Stimulated activated CD4-positive, alpha-beta T cell treated with anti-CD3 and anti-CD28 coated beads, Interleukin-2, amount 100 ng/mL, for 4 hours (primary cell): ENCODE results near the gene ALPP.
"Not testable (repeated sequence)": the region's sequence is repeated elsewhere in the genome, so short reads cannot be mapped to it uniquely, and the experiment has no call there.

Experiments used
- DNase-seq: peaks from one replicate; pipeline ENCODE4 v3.0.0-alpha.2; 2020; ENCODE audit warnings: low read depth

The ALPP gene

DNA sequence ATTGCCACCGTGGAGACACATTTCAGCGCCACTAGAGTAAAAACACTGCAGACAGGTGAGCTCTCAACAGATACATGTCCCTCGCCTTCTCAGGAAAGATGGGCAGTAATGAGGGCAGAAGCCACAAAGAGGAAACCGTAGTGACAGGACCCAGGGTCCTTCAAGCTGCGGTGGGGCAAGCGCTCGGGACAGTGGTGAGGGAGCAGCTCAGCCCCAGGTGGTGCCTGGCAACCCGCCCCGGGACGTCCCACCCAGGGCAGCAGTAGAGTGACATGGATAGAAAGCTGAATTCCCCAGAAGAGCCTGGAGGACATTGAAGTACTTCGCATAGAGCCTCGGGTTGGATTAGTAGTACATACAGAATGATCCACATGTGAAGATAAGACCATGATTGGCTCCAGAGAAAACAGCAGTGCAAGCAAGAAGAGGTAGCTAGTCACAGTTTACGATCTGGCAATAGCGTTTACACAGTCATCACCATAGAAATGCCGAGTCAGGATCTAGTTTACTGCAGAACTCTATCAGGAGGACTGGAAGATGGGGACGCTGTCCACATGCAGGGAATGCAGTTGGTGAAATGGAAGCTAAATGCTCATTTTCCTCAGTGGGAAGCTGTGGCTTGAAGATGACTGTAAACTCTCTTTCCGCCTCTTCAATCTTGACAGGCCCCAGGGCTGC lies 37.4 kb upstream of the ALPP start:
- DNase-seq: no peak

DNA sequence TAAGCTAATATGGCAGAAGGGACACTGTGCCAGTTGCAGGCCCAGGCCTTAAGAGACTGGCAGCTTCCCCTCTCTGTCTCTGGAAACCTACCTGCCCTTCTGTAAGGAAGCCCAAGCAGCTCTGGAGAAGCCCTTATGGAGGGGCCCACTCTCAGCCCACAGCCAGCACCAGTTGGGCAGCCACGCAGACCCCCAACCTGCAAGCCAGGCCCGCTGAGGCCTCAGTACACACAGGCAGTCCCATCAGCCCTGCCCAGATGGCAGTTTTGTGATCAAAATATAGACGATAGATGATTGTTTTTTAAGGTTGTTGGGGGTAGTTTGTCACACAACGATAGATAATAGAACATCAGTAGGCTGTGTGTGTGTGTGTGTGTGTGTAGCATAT lies 36.8 kb upstream of the ALPP start:
- DNase-seq: no peak

DNA sequence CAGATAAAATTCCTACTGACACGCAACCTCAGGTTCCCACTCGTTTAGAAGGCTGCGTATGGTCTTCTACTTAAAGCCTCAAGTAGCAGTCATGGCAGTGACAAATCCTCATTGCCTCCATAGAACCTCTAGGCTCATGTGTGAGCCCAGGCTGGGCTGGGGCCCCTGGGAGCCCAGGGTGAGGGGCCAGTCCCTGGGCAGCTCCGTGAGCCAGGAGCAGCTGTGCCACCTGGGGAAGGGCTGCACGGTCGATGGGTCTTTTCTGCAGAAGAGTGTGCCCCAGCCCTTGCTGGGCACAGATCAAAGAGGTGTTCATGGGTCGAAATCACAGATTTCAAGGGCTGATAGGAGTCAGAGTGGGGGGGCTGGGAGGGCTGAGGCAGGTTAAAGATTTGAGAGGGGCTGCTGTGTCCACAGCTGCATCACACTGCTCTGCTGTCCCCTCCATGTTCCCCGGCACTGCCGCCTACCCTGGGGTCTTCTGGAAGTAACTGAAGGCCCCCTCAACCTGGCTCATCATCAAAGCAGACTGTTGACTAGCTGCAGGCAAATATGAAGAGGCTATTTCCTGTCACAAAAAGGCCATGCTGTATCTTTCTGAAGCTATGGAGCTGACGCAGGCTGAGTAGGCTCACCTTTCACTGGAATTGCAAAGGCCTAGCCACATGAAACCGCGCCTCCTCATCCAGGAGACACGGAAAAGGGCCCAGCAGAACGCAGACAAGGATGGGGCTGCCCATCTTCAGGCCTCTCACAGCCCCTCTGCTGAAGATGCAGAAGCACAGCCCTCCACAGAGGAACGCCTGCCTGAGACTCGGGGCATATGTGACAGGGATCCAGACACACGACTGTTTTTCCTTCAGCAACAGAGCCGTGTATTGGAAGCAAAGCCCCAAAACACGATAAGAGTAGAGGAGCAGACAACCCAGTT lies 35.7 kb upstream of the ALPP start:
- DNase-seq: no peak

DNA sequence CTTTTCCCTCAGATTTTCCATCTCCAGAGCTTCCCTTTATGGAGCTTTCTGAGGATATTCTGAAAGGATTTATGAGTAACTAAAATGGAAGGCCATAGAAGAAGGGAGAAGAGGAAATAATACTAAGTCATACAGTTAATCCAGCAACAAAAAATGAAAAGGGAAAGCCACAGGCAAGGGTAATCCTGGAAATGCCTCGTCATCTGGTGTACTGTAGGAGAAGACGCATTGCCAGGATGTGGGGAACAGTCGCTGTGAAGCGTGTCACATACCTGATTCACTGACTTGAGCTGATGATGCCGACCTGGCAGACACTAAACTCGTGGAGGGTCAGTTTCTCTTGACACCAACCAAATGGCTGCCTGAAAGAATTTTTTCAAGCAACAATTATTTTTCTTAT lies 34.7 kb upstream of the ALPP start:
- DNase-seq: no peak

DNA sequence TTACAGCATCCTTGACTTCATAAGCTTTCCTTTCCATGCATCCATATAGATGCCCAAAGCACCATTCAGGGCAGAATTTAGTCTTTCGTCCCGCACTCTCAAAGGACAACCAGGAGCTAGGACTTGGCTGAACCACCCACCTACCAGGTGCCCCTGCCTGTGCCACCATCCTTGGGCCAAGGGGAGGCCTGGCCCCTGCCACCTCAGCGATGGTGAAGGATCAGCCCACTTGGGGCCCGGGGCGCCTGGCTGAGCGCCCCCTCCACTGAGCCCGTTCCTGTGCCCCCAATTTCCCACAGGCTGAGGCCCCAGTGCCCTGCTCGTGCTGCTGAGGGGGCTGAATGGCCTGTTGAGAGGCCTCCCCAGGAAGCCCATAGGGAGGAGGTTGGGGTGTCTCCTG lies 33.3 kb upstream of the ALPP start:
- no peak for DNase-seq

DNA sequence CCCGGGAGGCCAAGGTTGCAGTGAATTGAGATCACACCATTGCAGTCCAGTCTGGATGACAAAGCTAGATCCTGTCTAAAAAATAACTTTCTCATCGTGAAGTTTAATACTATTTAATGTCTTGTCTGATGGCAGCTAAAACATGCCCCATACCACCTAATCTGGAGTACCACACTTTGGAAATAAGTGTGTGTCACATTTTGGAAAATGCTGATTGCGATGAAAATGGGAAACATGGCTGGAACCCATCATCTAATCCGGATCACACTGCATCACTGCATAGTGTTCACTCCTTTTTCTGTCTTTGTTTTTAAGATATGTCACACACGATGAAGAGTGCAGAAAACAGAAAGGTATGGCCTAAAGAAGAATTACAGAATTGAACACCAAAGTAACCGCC lies 31.2 kb upstream of the ALPP start:
- no peak for DNase-seq

DNA sequence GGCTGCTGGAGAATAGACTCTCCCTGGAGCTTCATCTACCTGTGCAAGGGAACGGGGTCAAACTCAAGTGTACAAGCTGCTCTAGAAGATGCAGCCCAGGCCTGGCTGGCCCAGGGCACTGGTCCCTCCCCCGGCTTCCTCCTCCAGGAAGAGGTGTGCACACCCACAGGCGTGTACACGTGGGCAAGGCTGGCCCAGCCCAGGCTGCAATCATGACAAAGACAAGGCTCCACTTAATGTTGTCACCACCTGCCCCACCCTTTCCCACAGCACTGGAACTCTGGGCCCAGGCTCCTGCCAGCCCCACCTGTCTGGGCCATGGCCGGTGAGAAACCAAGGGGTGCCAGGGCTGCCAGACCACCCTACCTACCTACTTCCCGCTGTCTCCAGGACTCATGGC lies 29.6 kb upstream of the ALPP start:
- DNase-seq: no peak

DNA sequence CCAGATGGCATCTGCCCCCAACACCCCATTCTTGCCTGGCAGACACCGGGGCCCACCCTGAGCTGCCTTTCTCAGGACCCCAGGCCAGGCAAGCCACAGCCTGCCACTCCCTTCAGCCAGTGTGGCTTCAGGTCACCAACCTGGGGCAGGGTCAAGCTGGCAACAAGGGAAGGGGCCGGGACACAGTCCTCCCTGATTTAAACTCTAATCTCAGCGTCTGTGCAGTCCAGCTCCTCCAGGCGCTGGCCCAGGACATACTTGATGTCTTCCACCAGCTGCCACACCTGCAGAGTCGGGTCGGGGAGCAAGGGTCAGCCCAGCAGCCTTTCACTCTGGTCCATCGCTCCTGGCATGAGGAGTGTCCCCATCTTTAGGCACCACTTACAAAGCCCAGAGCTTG lies 29.0 kb upstream of the ALPP start:
- DNase-seq: no peak

DNA sequence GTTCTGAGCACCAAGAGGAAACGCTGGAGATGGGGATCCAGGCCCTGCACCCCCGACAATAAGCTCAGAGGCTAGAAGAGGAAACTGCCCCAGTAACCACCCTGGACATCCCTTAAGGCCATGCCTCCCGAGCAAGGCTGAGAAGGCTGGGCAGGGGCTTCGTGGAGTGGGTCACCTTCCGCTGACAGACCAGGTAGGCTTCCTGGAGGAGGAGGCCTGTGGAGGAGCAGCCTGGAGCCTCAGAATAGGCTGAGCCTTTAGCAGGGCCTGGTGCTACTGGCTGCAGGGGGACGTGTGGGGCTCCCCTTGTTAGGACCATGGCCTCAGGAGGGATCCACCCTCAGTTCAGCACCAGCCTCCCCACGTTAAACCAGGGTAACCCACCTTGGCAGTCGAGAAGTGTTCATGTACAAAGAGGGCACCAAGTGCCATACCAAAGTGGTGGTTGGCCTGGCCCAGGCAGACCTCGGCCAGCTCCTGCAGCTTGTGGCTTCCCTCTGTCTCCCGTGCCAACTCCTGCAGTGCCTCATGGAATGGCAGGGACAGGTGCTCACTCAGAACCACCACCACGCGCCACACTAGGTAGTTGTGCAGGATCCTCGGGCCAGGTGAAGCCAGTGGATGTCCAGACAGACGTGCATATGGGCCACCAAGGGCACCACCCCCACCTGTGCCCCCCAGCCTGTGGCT lies 28.5 kb upstream of the ALPP start:
- DNase-seq: no peak

DNA sequence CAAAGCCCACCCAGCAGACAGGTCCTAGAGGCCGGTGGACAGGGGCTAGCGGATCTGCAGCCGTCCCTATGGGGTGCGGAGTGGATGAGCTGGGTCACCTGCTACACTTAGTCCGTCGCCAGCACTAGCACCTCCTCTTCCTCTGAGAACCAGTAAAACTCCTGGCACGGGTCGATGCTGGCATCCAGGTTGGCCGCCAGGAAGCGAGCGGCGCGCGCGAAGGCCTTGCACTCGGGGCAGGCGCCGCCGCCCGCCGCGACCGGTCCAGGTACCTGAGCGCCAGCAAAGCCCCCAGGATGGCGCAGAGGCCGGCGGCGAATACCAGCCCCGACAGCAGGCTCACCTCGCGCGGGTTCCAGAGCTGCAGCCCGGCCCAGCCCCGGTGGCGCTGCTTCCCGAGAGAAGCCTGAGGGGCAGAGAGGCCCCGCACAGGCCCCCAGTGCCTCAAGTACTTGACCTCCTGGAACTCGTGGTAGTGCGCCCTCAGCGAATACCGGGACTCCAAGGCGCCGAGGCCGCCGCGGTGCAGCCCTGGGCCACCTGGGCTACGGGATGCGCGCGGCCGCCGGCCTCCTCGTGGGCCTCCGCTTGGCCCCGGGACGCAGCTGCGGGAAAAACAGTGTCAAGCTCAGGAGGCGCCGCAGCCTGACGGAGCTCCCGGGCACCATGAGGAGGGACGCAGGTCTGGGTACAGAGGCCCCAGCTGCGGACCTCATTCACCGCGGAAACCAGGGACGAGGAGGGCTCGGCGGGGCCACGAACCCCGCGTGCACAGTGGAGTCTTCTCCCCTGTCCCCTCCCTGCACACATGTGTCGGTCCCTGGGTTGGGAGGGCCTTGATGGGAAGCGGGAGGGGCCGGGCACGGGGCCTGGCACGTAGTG lies 27.5 kb upstream of the ALPP start:
- DNase-seq: no peak

DNA sequence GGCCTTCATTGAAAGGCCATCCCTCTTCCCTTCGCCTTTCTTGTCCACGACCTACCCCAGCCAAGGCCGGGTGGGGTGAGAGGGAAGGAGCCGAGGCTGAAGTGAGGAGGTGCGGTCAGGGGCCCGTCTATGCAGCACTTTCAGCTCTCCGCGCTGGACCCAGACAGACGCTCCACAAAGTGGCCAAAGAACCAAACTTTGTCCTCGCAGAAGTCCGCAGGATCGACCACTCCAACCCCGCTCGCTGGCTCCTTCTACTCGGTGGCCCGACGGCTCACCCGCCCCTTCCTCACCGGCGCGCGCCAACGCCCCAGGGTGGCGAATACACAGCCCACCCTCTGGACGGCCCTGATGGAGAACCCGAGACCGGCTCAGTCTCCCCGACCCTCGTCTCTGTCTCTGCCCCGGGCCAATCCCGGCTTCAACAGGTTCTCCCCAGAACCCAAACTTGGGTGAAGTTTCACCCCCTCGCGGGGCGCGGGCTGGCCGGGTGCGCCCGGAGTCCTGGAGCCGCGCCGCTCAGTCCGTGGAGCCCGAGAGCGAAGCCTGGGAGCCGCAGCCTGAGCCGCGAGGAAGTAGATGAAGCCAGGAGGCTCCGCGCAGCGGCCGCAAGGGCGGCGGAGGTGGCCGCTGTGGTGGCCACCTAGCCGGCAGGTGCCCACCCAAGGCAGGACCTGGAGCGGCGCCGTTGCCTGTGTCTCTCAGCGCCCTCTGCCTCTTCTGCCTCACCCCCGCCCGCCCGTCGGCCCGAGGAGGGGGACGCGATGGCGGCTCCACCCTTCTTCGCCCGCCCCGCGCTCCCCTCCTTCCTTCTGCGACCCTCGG lies 26.7 kb upstream of the ALPP start:
- DNase-seq: no peak

DNA sequence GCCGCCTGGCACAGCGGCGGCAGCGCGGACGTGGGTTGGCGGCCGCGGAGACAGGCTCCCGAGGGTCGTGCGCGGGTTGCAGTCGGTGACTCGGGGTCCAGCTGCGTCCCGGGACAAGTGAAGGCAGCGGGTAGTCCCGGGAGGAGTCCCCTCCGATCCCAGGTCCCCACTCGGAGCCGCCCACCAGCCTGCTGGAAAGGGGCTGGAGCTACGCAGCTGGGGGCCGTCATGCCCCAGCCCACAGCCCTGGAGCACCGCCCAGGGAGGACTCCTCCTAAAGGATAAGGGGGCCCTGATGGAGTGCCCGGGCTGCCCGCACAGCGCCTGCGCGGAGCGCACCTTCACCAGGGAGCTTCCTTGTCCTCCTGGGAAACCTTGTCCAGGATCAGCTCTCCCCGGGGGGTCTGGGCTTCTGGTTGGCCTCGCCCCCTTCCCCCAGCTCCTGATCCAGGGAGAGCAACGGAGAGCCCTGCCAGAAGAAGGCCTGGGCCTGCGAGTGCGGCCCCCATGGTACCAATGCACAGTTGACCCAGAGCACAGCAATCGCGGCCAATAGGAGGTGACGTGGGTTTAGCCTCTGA lies 25.9 kb upstream of the ALPP start:
- DNase-seq: no peak

DNA sequence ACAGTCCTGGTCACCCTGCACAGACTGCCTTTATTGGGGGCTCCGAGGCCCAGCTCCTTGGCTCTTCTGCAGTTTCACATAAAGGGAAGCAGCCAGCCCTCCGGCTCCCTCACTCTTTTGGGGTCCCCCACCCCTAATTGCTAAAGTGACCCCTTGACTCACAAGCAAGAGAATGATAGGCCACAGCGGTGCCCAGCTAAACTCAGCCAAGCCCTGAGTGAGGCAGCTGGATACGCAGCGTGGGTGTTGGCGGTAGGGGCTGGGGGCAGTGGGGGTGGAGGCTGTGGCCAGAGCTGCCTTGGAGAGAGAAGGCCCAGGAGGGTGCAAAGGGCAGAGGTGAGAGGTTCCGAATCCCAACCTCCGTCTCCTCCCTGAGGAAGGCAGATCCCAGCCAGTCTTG lies 25.5 kb upstream of the ALPP start:
- no peak for DNase-seq

DNA sequence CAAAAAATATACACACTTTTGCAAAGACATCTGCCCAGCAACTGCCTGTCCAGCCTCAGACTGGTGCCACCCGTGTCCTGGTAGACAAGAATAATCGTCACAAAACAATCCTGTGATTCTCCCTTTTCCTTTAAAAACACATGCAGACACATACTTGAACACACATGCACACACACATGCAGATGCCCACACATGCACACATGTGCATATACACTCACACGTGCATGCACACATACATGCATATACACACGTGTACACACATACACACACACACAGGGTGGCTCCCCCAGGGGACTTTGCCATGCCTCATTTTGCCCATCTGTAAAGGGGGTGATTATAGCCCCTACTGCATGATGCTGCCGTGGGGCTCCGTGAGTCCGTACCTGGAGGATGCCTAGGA lies 24.9 kb upstream of the ALPP start:
- no peak for DNase-seq

DNA sequence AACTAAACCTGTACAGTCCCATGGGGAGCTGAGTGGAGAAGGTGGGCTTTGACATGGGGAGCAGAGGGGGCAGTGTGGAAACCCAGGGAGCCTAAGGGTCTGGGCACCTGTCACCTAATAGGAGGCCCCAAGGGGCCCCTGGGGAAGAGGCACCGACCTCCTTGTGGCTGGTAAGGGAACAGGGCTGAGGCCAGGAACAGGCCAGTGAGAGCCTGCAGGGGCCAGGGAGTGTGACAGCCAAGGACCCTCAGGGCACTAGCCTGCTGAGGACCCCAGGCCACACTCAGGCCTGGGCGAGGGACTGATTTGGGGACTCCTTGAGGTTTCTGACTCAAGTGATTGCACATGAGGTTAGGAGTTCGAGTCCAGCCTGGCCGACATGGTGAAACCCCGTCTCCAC lies 24.5 kb upstream of the ALPP start:
- no peak for DNase-seq

DNA sequence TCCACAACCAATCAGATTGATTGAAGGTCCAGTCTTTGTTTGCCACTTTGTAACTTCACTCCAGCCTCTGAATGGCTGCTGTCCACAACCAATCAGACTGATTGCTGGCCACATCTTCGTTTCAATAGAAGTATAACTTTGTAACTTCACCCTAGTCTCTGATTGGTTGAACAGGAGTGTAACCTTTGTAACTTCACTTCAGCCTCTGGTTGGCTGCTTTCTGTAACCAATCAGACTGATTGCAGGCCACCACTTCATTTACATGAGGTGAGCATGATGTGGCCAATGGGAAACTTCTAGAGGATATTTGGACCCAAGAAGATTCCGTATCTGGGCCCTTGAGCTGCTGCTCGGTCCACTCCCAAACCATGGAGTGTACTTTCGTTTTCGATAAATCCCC lies 16.9 kb upstream of the ALPP start:
- no peak for DNase-seq

DNA sequence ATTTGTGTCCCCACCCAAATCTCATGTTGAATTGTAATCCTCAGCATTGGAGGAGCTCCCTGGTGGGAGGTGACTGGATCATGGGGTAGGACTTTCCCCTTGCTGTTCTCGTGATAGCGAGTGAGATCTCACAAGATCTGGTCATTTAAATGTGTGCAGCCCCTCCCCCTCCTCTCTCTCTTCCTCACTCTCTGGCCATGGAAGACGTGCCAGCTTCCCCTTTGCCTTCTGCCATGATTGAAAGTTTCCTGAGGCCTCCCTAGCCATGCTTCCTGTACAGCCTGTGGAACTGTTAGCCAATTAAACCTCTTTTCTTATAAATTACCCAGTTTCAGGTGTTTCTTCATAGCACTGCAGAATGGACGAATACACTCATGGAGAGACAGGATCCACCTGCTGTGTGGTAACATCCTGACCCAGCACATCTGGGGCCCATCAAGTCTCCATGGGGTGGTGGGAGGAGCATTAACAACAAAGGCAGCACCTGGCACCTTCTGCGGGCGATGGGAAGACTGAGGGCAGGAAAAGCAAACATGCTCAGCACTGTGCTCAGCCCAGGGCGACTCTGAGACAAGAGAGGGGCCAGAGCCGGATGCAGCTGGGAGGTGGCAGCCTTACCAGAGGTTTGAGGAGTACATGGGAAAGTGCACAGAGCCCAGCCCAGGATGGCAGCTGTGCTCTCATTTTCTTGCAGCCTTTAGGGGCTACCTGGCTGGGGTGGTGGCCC lies 16.2 kb upstream of the ALPP start:
- no peak for DNase-seq

DNA sequence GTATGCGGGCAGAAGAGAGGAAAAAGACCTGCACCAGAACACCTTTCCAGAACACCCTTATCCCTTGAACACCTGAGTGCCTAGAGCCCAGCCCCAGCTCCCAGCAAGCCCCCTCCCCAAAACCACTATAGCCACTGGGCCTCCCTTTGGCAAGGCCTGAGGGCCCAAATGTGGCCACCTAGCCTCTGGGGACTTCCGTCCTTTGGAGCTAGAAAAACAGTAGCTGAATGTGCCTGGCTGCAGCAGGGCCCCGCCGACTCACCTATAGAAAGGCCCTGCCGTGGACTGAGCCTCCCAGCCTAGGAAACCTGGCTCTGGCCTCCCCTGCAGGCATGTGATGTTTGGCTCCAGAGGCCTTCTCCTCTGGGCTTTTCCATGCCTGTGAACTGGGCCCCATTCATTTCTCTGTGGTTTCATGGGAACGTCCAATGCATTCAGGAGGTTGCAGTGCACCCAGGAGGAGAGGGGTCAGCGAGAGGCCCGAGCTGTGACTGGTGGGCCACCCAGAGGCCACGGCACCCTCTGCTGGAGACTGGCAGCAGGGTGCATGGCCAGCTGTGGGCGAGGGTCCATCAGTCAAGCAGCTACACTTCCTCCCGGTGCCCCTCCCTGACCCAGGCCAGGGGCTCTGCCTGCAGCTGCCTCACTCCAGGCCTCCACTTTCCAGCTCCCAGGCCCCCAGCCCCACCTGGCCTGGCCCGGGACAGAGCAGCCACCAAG lies 15.3 kb upstream of the ALPP start:
- DNase-seq: not testable (repeated sequence)
